GM19238 (cell line): ENCODE results near the gene NABP2.
"Not testable (repeated sequence)": the region's sequence is repeated elsewhere in the genome, so short reads cannot be mapped to it uniquely, and the experiment has no call there.

Experiments used
- DNase-seq: peaks from one replicate; pipeline ENCODE4 v3.0.0; 2011; ENCODE audit warnings: low spot score; ENCODE audit not compliant: insufficient read length

Gene NABP2

DNA sequence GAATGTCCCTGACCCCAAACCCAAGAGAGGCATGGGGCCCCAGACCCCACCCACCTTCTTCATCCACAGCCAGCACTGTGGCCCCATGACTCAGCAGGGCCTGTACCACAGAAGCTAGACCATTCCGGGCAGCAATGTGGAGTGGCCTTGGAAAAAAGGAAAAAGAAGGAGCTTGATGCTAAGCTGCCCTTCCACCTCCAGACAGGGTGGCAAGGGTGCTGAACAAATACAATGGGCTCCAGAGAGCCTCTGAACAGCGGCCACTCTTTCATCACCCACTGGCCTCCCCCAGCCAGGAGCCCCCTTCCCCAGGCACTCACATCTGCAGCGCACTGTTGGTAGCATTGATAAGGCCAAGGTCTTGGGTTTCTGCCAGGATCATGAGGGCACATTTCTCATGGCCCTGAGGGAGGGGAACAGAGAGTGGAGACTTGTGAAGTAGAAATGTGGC lies 19.6 kb downstream of the NABP2 start:
- no peak for DNase-seq

DNA sequence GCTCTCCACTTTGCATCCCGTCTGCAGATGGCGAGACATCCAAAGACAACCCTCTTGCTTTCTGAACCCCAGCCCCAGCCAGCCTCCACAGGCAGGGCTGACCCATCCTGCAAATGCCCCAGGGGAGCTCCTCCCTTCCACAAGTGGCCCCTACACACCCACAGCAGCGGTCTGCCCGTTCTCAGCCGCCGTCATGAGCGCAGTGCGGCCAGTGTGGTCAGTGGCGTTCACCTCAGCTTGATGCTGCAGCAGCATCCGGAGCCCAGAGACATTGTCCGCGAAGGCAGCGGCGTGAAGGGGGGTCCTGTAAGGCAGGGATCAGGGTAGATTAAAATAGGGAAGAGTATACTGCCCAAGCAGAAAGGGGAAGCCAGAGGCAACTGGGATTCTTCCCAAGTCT lies 20.4 kb downstream of the NABP2 start:
- DNase-seq: no peak

DNA sequence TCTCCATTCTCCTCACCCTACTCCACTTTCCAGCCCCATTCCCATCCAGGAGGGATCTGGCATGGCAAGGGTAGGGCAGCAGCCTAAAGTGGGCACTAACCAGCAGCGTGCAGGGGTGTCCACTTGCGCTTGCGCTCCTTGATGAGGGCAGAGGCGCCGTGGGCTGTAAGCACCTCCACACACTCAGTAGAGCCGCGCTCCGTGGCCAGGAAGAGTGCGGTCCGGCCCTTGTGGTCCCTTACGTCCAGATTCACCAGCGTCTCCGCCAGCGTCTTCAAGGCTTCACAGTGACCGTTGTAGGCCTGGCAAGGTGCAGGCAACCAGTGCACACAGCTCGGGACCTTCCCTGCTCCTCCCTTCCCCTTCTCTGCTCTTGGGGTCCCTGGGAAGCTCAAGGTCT lies 23.8 kb downstream of the NABP2 start:
- DNase-seq: no peak

DNA sequence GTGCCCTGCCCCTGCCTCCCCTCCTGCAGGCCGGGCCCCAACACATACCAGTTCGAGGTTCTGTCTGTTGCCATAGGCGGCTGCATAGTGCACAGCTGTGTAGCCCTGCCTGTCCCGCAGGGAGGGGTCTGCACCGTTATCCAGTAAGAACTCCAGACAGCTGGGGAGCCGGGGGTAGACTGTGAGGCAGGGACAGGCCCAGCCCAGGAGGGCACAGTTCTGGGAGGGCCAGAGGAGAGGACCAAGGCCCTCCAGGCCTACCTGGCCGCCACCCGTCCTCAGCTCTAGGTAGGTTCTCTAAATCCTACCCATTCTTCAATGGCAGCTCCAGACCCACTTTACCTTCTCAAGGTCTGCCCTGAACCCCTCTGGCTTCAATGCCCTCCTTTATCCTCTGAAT lies 24.6 kb downstream of the NABP2 start:
- no peak for DNase-seq

DNA sequence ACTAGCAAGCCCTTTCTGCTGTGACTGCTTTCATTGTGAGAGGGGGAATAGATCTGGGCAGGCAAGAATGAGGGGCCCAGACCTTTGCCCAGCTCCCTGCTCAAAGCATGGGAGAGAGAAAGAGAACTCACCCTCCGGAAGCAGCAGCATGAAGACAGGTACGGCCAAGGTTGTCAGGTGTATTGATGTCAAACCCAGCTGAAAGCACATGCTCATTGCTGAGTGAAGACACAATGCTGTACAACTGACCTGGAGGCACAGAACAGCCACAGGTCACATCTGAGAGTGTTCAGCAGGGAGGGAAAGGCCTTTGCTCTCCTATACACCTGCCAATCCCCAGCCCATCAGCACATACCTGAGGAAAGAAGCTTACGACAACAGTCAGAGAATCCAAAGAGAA lies 28.5 kb downstream of the NABP2 start:
- DNase-seq: no peak

DNA sequence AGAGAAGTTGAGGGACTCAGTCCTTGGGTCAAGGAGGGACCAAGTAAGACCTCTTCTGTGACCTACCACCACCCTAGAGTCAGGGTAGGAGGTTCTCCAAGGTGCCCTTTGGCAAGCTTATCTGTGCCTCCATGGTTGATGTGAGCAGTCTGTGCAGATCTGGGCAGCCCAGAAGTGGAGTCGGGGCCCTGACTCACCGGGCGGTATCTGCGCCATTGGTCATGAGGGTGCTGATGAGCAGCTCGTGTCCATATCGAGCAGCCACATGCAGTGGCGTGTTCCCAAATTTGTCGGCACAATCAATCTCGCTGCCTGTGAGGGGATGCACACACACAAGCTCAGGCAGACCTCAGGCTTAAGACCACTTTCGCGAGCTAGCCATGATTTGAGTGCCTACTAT lies 28.9 kb downstream of the NABP2 start:
- no peak for DNase-seq

DNA sequence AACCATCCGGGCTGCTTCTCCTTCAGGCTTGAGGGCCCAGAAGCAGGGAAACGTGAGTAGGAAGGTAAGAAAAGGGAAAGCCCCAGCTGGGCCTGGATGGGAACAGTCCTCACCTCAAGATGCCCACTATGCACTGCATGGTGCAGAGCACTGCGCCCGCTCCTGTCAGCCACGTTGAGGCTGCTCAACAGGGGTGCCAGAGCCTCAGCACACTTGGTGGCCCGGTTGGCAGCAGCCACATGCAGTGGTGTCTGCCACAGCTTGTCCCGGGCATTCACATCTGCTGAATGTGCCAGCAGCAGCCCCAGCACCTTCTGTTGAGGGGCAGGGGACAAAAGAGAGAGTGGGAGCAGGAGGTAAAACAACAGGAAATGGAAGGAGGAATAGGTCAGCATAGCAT lies 31.5 kb downstream of the NABP2 start:
- DNase-seq: no peak

DNA sequence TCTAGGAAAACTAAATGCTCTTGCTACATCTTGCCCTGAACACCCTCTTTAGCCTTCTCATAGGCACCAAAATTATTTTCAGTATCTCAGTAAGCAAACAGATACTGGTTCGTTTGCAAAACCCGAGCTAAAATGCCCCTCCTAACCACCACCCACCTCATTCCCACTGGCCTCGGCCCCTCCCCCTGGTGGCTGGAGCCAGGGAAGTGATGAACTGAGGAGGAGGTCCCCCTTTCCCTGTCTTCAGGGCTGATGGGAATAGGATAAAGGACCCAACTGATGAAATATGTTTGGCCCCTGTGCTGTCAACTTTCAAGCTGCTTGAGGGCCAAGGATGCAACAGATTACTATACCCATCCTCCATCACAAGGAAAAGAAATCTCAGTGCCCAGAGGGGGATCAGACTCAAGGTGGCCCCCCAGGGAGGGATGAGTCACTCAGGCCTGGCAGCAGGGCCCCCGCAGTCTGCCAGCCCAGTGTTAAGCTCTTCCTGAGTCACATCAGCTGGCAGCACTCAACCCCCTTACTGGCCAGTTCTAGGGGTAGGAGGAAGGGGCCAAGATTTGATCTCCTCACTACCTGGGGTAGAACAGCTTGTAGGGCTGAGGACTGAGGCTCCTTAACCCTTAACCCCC lies 32.3 kb downstream of the NABP2 start:
- DNase-seq: no peak

DNA sequence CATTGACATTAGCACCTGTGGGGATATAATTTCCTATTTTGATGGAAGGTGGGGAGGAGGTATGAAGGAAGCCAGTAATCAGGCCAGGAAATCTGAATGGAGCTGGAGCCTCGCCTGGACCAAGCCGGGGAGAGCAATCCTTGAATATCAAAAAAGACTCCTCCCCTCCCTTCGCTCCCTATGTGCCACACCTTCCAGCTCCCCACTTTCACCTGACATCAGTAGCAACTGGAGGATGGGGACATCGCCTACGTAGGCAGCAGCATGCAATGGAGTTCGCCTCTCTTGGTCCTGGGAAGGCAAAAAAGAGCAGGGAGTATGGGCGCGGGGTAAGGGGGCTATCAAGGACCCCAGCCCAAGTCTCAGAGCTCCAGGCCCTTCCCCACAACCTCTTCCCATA lies 32.9 kb downstream of the NABP2 start:
- DNase-seq: no peak

DNA sequence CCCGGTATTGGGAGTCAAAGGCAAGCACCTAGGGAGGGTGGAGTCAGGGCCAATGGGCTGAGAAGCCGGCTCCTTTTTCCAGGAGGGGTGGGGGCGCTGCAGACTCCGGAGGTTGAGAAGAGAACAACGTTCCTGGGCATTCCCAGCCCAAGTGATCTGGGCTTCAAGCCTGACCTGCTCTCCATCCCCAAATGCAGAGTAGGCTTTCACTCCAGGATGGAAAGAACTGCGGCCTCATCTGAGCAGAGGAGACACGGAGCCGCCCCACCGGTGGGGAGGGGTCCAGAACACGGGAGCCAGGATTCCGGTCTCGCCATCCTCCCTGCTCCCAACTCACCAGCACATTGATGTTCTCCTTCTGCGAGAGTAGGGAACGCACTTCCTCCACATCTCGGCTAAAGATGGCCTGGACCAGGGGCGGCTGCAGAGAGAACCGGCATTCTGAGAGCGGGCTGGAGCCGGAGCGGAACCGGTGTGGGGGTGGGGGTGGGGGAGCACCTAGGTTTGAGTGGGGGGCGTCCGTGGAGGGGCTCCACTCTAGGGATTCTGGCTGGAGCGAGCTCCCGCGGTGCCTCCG lies 33.4 kb downstream of the NABP2 start:
- DNase-seq: no peak

DNA sequence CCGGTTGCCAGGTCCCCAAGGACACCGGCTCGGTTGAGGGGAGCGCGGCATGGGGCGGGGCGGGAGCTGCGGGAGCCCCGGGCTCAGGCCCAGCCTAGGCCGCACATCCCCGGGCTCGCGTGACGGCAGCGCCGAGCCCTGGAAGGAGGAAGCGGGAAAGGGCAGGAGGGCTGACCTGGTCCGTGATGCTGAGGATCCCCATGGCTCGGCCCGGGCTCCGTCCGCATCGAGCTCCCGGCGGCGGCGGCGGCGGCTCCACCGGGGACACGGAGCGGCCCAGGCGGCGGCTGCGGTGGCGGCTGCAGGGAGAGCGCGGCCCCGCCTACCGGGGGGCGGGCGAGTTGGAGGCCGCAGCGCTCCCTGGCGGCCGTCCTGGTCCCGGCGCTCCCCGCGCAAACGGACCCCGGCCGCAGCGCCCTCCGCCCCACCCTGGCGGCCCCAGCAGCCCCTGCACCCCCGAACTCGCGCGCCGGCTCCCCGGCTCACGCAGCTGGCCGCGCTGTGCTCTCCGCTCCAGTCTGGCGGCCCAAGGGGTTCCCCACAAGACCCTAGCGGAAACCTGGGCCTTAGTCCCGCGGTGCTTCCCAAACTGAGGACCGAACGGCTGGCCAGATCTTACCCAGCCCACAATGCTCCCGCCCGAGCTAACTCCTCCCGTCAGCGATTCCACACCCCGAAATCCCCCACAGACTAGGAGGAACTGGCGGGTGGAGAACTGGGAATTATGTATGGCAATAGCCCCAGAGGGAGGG lies 34.1 kb downstream of the NABP2 start, which contains the start of gene ANKRD52:
TSS of gene ANKRD52 (minus strand) at position 317 of the 752 bp plus-strand sequence. CDS start at position 202, 115 bp downstream.
- peak; percentile 94 for DNase-seq

DNA sequence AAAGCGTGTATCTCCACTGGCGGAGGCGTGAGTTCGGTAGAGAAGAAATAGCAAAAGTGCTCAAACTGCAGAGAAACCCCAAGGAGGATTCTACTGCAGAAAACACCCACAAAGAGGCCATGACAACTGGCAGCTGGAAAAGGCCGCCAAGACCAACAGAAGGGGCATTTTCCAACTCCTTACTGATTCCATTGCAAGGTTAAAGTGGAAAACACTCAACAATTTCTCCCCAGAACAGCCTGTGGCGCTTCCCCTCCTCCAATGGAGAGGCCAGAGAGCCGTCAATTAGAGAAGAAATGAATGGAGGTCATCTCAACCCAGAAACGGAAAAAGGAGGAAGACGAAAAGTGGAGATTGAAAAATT lies 34.7 kb downstream of the NABP2 start:
- no peak for DNase-seq

DNA sequence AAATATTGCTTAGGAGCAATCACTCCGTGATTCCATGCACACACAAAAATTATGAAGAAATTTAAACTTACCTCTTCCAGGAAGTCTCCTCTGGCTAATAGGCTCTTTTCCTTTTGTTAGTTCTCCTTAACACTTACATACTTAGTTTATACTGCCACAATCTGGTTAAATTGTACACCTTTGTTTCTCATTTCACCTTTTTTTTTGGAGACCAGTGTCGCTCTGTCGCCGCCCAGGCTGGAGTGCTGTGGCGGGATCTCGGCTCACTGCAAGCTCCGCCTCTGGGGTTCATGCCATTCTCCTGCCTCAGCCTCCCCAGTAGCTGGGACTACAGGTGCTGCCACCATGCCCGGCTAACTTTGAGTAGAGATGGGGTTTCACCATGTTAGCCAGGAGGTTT lies 36.2 kb downstream of the NABP2 start:
- DNase-seq: no peak

DNA sequence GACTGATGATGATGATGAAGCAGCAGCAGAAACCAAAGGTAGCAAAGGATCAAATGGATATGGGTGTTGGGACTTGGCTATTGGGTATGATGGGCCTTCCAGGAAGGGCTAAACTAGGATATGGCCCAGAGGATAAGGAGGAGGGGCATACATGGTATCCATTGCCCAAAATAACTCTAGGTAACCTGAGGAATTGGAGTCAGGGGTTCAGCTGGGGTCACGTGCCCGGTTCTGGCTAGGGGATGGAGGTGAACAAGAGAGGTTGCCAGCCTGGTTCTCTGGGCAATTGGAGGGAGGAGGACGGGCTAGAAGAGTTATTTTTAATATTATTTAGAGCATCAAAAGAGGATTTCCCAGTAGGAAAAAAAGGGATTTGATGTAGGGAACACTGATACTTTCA lies 36.8 kb downstream of the NABP2 start:
- no peak for DNase-seq

DNA sequence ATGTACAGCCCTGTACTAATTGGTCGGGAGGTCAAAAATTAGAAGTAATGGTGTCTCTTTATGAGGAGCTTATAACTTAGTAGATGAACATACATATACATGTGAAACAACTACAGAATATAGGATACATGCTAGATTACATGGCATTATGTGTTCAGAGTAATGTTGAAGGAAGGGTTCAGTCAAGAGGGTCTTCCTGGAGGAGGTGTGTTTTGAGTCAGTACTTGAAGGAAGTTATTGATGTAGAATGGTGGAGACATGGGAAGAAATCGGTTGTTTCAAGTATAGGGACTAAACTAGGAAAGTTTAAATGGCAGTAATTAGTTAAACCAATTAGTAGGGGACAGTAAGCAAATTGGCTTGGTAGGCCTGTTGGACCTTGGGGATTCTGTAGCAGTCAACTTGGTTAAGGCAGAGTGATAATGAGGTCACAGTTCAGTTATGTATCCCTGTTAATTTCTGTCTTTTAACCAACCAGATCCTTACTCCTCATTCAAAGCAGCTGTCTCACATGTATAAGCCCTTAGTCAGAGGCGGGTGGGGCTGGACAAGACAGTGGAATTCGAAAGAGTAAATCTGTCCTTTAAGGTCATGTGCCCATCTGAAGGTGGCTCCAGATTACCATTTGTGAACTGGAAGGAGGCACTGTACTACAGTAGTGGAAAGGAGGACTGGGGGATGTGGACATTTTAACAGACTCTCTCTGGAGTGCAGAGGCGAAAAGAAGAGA lies 37.5 kb downstream of the NABP2 start:
- DNase-seq: no peak

DNA sequence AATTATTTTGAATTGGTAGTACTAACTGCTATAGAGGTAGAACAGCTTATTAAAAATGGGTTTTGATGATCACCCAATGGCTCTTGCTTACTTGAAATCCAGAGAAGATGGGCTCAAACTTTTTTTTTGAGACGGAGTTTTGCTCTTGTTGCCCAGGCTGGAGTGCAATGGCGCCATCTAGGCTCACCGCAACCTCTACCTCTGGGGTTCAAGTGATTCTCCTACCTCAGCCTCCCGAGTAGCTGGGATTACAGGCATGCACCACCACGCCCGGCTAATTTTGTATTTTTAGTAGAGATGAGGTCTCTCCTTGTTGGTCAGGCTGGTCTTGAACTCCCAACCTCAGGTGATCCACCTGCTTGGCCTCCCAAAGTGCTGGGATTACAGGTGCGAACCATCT lies 38.8 kb downstream of the NABP2 start:
- DNase-seq: not testable (repeated sequence)

DNA sequence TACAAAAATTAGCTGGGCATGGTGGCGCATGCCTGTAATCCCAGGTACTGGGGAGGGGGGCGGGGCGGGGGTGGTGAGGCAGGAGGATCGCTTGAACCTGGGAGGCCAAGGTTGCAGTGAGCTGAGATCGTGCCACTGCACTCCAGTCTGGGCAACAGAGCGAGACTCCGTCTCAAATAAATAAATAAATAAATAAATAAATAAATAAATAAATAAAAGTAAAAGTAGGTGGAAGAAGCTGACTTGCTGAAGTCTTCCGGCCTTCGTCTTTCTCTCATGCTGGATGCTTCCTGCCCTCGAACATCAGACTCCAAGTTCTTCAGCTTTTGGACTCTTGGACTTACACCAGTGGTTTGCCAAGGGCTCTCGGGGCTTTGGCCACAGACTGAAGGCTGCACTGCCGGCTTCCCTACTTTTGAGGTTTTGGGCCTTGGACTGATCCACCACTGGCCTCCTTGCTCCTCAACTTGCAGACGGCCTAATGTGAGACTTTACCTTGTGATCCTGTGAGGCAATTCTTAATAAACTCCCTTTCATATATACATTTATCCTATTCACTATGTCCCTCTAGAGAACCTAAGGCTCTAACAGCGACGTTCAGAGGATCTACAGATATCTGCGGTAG lies 42.0 kb downstream of the NABP2 start:
- DNase-seq: not testable (repeated sequence)

DNA sequence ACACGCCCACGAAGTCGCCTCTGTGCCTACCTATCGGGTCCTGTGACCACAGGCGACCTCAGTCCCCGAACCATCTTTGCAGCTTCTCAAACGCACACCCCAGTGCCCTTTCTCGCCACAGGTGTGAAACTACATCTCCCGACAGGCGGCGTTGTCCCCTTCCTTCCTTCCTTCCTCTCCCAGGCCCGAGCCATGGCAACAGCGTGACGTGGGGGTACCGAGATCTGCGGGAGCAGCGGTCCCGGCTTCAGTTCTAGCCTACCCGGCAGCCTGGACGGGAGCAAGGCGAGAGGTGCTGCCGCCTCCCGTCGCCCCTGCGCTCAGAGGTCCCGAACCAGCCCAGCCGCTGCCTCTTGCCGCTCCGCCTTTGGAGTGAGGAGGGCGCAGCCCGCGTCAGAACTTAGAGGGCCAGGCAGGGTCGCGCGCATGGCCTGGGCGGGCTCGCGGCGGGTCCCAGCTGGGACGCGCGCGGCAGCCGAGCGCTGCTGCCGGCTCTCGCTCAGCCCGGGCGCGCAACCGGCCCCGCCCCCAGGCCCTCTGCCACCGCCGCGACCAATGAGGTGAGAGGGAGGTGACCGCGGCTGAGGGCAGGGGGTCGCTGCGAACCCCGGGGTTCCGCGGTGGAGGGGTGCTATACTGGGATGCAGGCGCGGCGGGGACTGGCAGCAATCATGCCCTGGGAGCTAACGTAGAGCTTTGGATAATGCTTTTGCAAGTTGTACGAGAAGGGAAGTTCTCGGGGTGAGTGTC lies 42.7 kb downstream of the NABP2 start, which contains the start of gene COQ10A:
TSS of gene COQ10A (plus strand) at position 250 of the 750 bp plus-strand sequence. CDS start at position 427, 177 bp downstream.
- DNase-seq: peak; percentile 96

DNA sequence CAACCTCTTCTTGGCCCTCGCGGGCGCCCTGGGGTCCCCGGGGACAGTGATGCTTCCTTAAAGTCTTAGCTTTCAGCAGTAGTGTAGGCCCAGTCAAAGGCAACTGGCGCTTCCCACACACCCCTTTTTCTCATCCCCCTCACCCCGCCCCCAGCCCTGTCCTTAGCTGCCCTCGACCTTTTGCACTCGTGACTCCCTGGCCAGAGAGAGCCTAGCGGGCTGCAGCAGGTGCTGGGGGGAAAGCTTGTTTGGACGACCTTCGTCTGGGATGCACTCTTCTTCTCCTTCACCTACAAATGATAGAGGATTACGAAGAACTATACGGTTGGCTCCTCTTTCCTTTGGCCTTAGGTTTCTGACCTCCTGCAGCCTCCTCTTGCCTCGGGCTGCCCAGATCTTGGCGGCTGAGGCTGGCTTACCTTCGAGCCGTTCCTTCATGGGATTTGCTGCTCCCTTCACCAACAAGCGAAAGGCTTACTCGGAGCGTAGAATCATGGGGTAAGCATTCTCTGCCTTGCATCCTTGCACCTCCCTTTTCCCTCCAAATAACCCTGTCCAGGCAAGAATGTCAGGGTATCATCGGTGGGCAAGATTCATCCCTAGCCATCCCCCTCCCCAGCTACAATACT lies 43.4 kb downstream of the NABP2 start:
- no peak for DNase-seq

DNA sequence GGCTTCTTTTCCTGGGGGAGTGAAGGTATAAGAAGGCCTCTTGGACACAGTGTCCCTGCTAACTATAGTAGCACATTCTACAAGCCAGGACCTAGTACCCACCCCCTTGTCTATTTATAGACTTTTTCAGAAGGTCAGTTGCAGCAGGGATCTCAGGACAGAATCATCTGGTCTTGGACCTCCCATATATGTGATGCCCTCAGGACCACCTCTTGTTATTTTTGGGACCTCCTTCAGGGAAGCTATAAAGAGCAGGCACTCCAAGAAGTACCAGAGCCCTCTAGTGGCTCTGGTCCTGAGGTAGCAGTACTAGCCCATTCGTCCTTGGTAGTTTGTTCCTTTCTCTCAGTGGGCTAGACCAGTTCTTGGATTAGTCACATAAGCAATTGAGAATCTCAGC lies 46.9 kb downstream of the NABP2 start:
- DNase-seq: no peak
